ENCODE data around the gene PTCD2. TPM values are rescaled to one million over a fixed set of nuclear protein-coding genes. Genes with fewer than 3 reads are reported as not detected.
A peak's percentile ranks its signal among the peaks of the same experiment; 100 is the strongest.

Gene PTCD2
- total RNA-seq = 10 to 100 TPM; 14.4 to 14.9 TPM

DNA sequence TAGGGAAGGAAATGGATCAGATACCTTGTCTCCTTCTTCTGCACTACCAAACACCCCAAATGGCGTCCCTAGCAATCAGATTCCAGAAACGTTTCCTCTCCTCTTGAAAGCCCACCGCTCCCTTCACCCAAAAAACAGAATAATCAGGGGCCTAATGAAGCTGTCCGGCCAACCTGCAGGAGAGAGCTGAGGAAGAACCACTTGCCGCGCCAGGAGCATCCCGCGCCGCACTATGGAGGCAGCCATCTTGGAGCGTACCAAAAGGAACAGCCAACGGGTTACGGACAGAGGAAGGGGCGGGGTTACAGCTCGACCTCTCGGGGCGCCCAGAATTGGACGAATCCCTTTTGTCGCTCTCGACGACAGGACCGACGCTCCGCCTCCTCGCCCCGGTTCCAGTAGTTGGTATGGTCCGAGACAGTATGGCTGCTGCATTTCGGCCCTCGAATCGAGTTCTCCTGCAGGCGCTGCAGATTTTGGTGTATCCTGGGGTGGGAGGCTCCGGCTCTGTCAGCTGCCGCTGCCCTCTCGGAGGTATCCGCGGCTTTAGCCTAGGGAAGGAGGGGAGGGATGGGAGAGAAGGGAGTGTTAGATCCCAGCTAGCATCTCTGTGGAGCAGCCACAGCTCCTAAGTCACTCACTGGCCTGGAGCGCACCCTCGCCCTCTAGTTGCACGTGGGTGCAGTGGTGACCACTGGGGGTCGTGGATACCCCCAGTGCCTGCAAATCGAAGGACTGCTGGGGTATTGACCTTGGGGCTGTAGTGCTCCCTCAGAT lies at the start of gene PTCD2, which contains the start of gene MRPS27:
TSS of gene PTCD2 (plus strand) at position 398 of the 777 bp plus-strand sequence. CDS start at position 408, 10 bp downstream.
TSS of gene MRPS27 (minus strand) at position 265 of the 777 bp plus-strand sequence. CDS start at position 246, 19 bp downstream.
- Mint-ChIP-seq H3K9me3 (no peaks in the 10 kb centered on the region), H3K36me3 (peaks cover 41% of the 10 kb centered on the region), H3K4me1 (peaks cover 27% of the 10 kb centered on the region), H3K27me3 (no peaks in the 10 kb centered on the region), H3K4me3 (peak within 1 kb of the TSS; percentile 98), H3K27ac (peak within 1 kb of the TSS; percentile 91)
- peak; percentile 93 for DNase-seq

DNA sequence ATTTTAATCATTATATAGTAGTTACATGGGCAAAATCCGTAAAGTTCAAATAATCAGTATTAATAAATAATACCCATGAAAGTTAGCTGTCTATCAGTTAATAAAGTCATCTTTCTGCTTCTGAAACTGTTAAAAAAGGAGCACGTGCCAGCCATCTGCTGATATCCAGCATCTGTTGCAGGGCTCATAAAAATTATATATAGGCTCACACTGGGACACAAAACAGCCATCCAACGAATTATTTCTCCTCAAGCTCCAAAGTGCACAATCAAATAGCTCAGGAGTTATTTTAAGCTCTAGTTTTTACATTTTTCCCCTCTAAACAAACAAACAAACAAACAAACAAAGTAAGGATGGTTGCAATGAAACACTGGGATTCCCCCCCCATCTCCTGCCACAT lies 48.5 kb upstream of the PTCD2 start:
- DNase-seq = no peak
- Mint-ChIP-seq H3K27ac (no peak overlapping the region), H3K4me3 (no peak overlapping the region), H3K36me3 (peaks cover 42% of the 10 kb centered on the region), H3K9me3 (peaks cover 1% of the 10 kb centered on the region), H3K4me1 (peaks cover 17% of the 10 kb centered on the region), H3K27me3 (no peaks in the 10 kb centered on the region)

DNA sequence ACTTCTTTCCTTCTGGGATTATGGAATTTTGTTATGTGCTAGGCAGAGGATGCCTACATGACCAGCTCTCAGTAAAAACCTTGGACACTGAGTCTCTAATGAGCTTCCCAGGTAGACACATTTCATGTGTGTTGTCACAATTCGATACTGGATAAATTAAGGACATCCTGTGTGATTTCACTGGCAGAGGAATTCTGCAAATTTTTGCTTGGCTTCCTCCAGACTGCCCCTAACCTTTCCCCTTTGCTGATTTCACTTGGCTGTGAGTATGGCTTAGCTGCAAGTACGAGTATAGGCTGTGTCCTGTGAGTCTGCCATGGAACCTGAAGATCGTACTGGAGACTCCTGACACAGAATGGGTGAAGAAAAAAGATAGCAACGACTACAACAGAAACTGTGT lies 47.8 kb upstream of the PTCD2 start:
- no peak for DNase-seq
- Mint-ChIP-seq H3K27me3 (no peaks in the 10 kb centered on the region), H3K4me1 (peaks cover 17% of the 10 kb centered on the region), H3K9me3 (peaks cover 1% of the 10 kb centered on the region), H3K27ac (no peak overlapping the region), H3K4me3 (no peak overlapping the region), H3K36me3 (peaks cover 49% of the 10 kb centered on the region)

DNA sequence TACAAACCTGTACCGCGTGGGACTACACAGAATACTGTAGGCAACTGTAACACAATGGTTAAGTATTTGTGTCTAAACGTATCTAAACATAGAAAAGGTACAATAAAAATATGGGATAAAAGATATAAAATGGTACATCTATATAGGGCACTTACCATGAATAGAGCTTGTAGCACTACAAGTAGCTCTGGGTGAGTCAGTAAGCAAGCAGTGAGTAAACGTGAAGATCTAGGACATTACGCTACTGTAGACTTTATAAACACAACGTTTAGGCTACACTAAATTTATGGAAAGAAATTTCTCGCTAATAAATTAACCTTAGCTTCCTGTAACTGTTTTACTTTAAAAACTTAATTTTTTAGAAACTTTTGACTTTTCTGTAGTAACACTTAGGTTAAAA lies 46.6 kb upstream of the PTCD2 start:
- Mint-ChIP-seq H3K36me3 (peaks cover 49% of the 10 kb centered on the region), H3K27ac (no peak overlapping the region), H3K4me1 (peaks cover 12% of the 10 kb centered on the region), H3K27me3 (no peaks in the 10 kb centered on the region), H3K9me3 (peaks cover 3% of the 10 kb centered on the region), H3K4me3 (no peak overlapping the region)
- DNase-seq = no peak

DNA sequence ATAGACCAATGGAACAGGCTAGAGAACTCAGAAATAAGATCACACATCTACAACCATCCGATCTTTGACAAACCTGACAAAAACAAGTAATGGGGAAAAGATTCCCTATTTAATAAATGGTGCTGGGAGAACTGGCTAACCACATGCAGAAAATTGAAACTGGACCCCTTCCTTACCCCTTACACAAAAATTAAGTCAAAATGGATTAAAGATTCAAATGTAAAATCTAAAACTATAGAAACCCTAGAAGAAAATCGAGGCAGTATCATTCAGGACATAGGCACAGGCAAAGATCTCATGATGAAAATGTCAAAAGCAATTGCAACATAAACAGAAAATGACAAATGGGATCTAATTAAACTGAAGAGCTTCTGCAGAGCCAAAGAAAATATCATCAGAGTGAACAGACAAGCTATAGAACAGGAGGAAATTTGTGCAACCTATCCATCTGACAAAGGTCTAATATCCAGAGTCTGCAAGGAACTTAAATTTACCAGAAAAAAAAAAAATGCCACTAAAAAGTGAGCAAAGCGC lies 43.9 kb upstream of the PTCD2 start:
- Mint-ChIP-seq H3K27me3 (no peaks in the 10 kb centered on the region), H3K4me1 (peaks cover 7% of the 10 kb centered on the region), H3K9me3 (peaks cover 3% of the 10 kb centered on the region), H3K27ac (no peak overlapping the region), H3K4me3 (no peak overlapping the region), H3K36me3 (peaks cover 54% of the 10 kb centered on the region)
- no peak for DNase-seq

DNA sequence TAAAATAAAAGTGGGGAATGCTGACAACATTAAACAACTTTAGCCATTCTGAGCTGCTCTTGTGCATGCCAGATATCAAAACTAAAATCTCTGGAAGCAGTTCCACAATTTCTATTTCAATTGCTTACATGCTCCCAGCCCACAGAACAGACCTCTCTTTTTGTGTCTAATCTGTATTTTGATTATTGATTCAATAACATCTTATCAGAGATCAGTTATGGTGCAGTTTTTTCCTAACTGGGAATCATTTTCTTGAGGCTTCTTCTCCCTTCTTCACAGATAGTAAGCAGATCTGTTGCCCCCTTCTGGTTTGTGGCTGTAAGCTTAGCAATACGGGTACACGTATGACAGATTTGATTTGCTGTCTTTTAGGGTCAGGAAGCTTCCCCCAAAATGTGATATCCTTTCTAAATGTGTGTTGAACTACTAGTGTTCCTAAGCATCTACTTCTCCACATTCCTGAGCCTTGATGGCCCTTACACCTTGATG lies 39.5 kb upstream of the PTCD2 start:
- Mint-ChIP-seq H3K36me3 (peaks cover 53% of the 10 kb centered on the region), H3K27ac (no peak overlapping the region), H3K4me3 (no peak overlapping the region), H3K9me3 (peaks cover 3% of the 10 kb centered on the region), H3K27me3 (no peaks in the 10 kb centered on the region), H3K4me1 (peaks cover 7% of the 10 kb centered on the region)
- no peak for DNase-seq

- Mint-ChIP-seq H3K36me3 (peaks cover 45% of the 10 kb centered on the region), H3K27ac (no peak overlapping the region), H3K9me3 (peaks cover 2% of the 10 kb centered on the region), H3K27me3 (no peaks in the 10 kb centered on the region), H3K4me1 (peaks cover 3% of the 10 kb centered on the region), H3K4me3 (no peak overlapping the region)
- DNase-seq = no peak
These were observed 38.8 kb upstream of the PTCD2 start for GRCh38 chr5:72281430-72281763.

- H3K27ac Mint-ChIP-seq = no peak overlapping the region
- no peak for DNase-seq
- H3K27me3 Mint-ChIP-seq = no peaks in the 10 kb centered on the region
- peaks cover 3% of the 10 kb centered on the region for H3K4me1 Mint-ChIP-seq
- H3K9me3 Mint-ChIP-seq = peaks cover 2% of the 10 kb centered on the region
- H3K36me3 Mint-ChIP-seq = peaks cover 40% of the 10 kb centered on the region
- no peak overlapping the region for H3K4me3 Mint-ChIP-seq
These were observed 38.2 kb upstream of the PTCD2 start for GRCh38 chr5:72281764-72282499.

DNA sequence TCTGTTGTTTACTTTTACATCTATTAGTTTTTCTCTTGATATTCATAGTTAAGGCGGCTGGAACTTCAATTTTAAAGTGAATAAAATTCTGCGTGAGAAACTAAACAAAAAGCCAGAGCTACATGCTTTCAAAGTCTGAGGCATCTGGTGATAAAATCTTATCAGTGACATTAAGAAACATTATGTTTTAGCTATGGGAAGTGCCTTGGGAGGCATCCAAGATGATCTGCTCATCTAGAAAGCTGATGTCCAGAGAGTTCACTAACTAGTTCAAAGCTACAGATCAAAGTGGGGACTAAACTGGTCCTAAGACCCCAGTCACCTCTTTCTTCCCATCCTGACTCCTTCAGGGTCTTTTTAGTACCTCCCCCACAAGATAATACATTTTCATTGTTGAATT lies 37.3 kb upstream of the PTCD2 start:
- no peaks in the 10 kb centered on the region for H3K9me3 Mint-ChIP-seq
- H3K27me3 Mint-ChIP-seq = no peaks in the 10 kb centered on the region
- DNase-seq = no peak
- peaks cover 33% of the 10 kb centered on the region for H3K36me3 Mint-ChIP-seq
- H3K4me3 Mint-ChIP-seq = no peak overlapping the region
- H3K27ac Mint-ChIP-seq = no peak overlapping the region
- peaks cover 3% of the 10 kb centered on the region for H3K4me1 Mint-ChIP-seq

DNA sequence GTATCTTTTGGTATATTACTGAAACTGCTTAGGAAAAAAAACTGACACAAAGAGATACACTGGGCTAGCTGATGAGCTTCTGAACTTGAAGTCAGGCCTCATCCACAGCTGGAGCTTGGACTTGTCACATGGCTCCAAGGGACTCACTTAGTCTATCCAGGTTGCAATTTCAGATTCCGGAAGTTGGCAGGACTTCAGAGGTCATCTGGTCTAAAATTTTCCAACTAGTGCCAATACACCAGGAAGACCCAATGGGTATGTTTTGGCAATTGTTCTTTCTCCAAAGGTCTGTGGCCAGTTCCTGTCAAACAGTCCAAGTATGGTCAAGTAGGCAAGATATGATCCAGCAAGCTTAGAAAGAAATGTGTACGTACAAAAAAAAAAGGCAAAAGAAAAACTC lies 36.8 kb upstream of the PTCD2 start:
- Mint-ChIP-seq H3K9me3 (no peaks in the 10 kb centered on the region), H3K36me3 (peaks cover 30% of the 10 kb centered on the region), H3K27ac (no peak overlapping the region), H3K4me1 (peaks cover 3% of the 10 kb centered on the region), H3K27me3 (no peaks in the 10 kb centered on the region), H3K4me3 (no peak overlapping the region)
- DNase-seq = no peak

DNA sequence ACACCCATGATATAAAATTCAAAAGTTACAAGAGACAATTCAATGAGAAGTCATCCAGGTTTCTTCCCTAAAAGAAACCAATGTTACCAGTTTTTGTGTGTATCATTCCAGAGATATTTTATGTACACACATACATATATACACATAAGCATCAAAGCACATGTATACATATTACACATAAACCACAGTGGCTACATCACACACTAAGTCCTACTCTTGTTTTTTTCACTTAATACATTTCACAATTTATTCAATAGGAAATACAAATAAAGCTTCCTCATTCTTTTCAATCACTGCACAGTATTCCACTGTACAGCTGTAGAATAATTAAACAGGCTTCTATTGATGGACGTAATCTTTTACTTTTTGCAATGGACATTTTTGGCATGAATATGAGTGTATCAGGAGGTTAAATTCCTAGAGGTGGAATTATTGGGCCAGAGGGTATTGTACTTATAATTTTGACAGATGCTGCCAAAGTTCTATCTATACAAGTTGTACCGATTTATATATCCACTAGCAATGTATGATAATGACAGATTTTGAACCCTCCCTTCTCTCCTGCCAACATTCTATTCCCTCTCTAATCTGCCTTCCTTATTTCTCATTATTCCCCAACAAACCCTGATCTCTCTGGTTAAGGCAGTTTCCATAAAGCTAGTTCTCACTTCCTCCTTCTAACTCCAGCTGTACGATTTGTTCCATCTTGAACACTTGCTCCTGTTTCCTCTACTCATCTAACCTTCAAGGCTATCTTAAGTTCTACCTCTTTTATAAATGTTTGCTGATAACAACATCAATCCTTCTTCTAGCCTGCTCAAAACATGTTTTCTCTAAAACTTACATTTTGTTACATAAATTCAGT lies 35.4 kb upstream of the PTCD2 start:
- H3K27me3 Mint-ChIP-seq = no peaks in the 10 kb centered on the region
- H3K4me1 Mint-ChIP-seq = peaks cover 3% of the 10 kb centered on the region
- no peak for DNase-seq
- H3K4me3 Mint-ChIP-seq = no peak overlapping the region
- peaks cover 30% of the 10 kb centered on the region for H3K36me3 Mint-ChIP-seq
- no peaks in the 10 kb centered on the region for H3K9me3 Mint-ChIP-seq
- no peak overlapping the region for H3K27ac Mint-ChIP-seq

DNA sequence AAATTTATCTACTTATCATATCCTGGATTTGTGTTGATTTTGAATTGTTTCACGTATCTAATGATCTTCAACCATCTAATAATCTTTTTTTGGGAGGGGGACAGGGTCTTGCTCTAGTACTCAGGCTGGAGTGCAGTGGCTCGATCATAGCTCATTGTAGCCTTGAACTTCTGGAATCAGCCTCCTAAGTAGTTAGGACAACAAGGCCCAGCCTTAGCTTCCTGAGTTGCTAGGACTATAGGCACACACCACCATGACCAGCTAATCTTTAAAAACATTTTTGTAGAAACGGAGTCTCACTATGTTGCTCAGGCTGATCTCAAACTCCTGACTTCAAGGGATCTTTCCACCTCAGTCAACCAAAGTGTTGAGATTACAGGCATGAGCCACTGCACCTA lies 34.8 kb upstream of the PTCD2 start:
- DNase-seq = no peak
- peaks cover 3% of the 10 kb centered on the region for H3K4me1 Mint-ChIP-seq
- H3K36me3 Mint-ChIP-seq = peaks cover 31% of the 10 kb centered on the region
- no peaks in the 10 kb centered on the region for H3K27me3 Mint-ChIP-seq
- H3K27ac Mint-ChIP-seq = no peak overlapping the region
- no peak overlapping the region for H3K4me3 Mint-ChIP-seq
- H3K9me3 Mint-ChIP-seq = no peaks in the 10 kb centered on the region

- no peaks in the 10 kb centered on the region for H3K27me3 Mint-ChIP-seq
- no peaks in the 10 kb centered on the region for H3K9me3 Mint-ChIP-seq
- peaks cover 3% of the 10 kb centered on the region for H3K4me1 Mint-ChIP-seq
- no peak overlapping the region for H3K4me3 Mint-ChIP-seq
- H3K27ac Mint-ChIP-seq = no peak overlapping the region
- peaks cover 32% of the 10 kb centered on the region for H3K36me3 Mint-ChIP-seq
- DNase-seq = no peak
These were observed 33.4 kb upstream of the PTCD2 start for GRCh38 chr5:72286798-72287197.

- no peaks in the 10 kb centered on the region for H3K27me3 Mint-ChIP-seq
- DNase-seq = no peak
- no peak overlapping the region for H3K27ac Mint-ChIP-seq
- H3K36me3 Mint-ChIP-seq = peaks cover 30% of the 10 kb centered on the region
- no peak overlapping the region for H3K4me3 Mint-ChIP-seq
- H3K4me1 Mint-ChIP-seq = no peaks in the 10 kb centered on the region
- H3K9me3 Mint-ChIP-seq = no peaks in the 10 kb centered on the region
These were observed 31.2 kb upstream of the PTCD2 start for GRCh38 chr5:72288924-72289323.
